ENCODE data around the gene SF3A1.

The SF3A1 gene

DNA sequence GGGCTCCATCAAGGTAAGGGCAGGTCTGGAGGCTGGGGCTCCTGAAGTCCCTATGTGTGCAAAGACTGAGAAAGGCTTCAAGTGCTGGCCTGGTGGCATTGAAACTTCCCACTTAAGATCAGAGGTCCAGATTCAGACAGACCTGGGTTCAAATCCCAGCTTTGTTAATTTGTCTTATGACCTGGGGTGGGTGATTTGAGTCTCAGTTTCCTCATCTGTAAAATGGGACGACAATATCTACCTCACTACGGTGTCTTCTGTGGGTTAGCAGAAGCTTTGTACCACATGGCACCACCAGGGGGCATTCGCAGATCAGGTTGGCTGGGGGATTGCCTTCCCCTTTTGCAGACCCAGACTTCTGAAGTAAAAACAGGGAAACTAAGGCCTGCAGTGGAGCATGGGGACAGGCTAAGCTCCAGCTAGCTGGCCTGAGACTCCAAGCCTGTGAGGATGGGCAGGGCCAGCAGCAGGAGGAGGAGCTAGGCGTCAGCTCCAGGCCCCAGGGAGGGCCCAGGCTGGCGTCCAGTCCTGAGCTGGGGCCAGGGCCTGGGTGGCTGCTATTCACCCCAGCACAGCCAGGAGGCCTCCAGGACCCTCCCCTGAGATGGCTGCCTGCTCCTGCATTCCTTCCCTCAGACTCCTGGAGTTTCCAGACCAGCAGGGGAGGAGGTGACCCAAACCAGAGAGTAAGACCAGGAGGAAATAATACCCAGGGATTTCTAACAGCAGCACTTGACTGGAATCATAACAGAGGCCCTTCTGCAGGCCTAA lies 68.9 kb downstream of the SF3A1 start:
- peak; percentile 78 for DNase-seq (ENCODE audit: low read depth, low spot score)

DNA sequence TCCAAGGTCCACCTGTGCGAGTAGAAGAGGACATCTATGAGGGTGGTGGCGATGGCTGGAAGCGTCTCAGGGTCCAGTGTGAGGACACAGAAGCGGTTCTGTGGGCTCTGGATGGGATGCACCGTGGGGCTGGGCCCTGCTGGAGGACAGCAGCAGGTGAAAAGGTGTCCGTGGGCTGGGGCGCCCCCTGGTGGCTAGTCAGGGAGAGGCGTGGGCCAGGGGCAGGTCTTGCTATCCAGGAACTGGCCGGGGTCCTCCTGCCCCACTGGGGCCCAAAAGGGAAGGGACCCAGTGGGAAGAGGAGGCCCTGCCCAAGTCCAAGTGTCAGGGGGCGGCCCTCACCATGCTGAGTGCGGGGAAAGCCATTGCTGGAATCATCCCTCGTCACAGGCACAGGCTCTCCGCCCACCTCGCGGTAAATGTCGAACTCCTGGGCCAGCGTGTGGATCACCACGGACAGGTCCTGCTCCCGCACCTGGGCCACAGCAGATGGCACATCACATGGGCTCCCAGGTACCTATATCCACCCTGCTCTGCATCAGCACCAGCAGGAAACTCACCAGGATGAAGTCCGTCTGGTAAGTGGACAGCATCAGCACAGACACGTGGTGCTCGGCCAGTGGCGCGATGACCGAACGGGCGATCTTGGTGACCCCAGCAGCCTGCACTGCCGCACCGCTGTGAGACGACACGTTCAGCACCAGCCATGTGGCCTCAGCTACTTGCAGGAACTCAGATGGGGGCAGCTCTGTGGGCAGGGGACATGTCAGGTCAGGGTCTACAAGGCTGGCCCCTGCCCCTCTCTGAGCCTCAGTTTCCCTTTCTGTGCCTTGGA lies 69.7 kb downstream of the SF3A1 start:
- DNase-seq (ENCODE audit: low read depth, low spot score): peak; percentile 76

DNA sequence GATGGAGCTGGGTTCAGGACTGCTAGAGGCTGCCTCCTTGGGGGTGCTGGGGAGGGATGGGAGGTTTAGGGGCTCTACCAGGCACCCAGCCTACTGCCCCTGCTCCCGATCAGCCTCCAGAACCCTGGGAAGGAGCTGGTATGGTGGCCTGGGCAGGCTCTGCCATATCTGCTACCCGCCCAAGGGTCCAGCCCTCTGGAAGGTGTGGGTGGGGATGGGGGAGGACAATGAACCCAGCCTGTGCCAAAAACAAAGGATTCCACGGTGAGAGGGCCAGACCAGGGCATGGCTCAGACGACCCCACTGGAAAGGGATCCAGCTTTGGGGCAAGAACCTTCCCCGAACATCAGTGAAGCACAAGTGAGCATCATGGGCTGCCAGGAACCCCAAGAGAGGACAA lies 70.4 kb downstream of the SF3A1 start:
- no peak for DNase-seq (ENCODE audit: low read depth, low spot score)

DNA sequence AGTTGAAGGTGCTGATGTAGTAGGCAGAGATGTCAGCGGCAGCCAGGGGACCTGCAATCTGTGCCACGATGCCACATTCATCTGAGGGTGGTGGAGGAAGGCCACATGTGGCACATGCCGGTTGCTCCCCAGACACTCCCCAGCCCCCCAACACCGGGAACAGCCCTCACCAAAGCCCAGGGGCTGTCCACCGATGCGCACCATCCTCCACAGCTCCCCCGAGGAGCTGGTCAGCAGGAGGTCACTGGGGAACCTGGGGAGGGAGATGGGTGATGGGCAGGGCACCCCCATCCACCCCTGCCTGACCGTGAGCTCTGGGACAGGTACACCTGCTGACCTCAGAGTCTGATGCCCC lies 70.9 kb downstream of the SF3A1 start:
- DNase-seq (ENCODE audit: low read depth, low spot score): no peak

DNA sequence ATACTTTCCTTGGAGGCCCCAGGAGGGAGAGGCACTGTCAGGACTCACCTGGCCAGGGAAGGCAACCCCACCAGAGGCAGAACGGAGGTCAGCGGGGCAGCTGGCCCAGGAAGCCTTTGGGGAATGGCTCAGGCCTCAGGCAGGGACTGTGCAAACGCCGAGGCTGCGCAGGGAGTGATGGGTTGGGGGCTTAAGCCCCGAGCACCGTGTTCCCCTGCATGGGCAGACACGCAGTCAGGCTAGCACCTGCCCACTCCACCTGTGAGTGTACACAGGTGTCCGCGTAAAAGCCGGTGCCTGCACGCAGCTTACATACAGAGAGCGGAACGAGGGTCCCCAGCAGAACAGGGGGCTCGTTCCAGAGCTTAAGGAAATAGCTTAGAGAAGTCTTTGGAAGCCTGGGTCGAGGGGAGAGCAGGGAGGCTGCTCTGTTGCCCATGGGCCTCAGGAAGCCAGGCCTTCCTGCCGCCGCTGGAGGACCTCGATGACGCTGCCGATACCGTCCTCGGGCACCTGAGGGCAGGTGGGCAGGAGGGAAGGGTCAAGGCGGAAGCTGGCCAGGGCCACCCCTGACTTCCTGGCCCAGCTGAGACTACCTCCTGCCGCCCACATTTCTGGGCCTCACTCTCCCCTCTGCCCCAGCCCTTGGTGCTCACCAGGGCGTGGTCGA lies 71.4 kb downstream of the SF3A1 start:
- no peak for DNase-seq (ENCODE audit: low read depth, low spot score)

DNA sequence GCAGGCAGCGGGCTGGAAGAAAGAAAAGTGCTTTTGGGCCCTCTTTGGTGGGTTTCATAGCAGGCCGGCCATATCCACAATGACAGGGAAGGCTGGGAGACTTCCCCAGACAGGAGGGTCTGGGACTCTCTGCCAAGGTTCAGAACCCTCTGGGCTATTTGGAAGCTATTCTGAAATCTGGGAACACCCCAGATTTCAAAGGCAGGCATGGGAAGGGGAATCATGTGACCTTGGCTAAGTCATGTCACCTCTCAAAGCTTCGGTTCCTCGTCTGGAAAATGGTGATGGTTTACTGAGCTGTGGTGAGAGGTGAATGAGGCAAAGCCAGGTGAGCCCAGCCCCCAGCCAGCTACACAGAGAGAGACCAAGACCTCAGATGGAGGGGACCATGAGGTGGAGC lies 72.0 kb downstream of the SF3A1 start:
- DNase-seq (ENCODE audit: low read depth, low spot score): no peak

DNA sequence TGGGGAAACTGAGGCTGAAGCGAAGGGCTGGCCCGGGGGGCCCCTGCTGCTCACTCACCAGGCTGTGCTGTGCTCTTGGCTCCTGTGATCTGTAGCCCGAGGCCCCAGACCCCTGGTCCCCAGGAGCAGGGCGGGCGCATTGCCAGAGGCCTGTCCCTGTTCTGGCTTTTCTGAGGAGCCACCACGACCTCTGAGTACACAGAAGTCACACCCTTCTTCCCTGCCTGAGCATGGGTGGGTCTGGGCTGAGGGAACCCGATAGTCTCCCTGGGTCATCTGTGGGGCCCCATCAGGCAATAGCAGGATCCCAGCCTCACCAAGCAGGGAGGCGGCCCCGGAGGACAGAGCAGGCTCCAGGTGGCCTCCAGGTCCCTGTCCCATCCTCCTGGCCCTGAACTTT lies 72.5 kb downstream of the SF3A1 start:
- no peak for DNase-seq (ENCODE audit: low read depth, low spot score)

DNA sequence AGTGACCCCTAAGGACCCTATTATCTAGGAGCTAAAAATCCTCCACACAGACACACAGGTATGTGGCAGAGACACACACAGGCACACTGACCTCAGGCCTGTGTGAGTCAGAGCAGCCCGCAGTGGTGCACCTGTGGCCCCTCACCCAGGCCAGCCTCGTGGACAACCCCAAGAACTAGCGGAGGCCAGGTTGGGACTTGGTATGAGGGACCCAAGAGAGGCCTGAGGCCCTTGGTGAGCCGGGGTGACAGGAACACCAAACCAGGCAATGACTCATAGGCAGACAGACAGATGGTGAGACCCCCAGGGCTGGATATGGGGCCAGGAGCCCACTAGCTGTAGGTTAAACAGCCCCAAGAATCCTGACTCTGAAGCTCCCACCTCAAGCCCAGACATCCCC lies 73.4 kb downstream of the SF3A1 start:
- no peak for DNase-seq (ENCODE audit: low read depth, low spot score)

DNA sequence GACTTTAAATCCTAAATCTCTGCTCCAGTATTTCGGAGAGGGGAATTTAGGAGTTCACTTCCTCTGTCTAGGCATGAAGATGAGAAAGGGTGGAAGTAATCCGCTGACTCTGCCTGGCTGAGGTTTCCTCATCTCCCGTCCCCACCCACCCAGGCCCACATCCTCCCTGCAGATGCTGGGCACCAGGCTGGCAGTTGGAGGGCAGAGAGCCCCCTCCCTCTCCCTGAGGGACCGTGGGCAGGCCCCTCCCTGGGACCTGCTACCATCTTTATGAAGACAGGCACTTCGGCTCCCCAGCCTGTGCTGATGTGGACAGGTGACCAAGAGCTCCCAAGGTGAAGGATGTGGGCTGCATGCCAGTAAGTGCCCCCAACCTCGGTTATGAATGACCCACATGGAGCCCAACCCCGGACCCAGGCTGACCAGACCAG lies 74.1 kb downstream of the SF3A1 start:
- DNase-seq (ENCODE audit: low read depth, low spot score): no peak

Data from activated CD4-positive, CD25-positive, alpha-beta regulatory T cell treated with anti-CD3 and anti-CD28 coated beads, Interleukin-2, amount 50 U/mL, for 16 hours (primary cell).